Measurements from ENCODE around the gene TMEM201.

TMEM201 gene

GRCh38 chr1:9654834-9655723, 66.4 kb downstream of the TMEM201 start:
- no peak for DNase-seq

DNA sequence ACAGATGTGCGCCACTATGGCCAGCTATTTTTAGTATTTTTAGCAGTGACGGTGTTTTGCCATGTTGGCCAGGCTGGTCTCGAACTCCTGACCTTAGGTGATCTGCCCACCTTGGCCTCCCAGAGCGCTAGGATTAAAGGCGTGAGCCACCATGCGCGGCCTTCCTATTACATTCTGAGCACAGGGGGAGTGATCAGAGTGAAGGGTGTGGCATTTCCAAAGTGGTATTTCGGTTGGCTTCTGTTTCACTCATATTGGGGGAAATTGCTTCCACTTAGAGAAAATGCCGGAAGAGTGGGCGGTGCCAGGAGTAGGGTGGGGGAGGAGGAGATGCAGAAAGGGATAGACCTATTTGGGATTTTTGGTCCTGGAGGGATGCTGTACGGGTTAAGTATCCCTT, 67.1 kb downstream of the TMEM201 start:
- no peak for DNase-seq

- DNase-seq: no peak
These were observed 68.9 kb downstream of the TMEM201 start for GRCh38 chr1:9657521-9658032.

- DNase-seq: no peak
These were observed 69.5 kb downstream of the TMEM201 start for GRCh38 chr1:9658199-9658598.

- no peak for DNase-seq
These were observed 70.6 kb downstream of the TMEM201 start for GRCh38 chr1:9659328-9659727.

- no peak for DNase-seq
These were observed 74.5 kb downstream of the TMEM201 start for GRCh38 chr1:9663257-9663656.
